Measurements from ENCODE around the gene TSPAN13.

GRCh38 chr7:16815001-16815400, 61.4 kb downstream of the TSPAN13 start:
- no peak for TF ChIP-seq CTCF (IDR thresholded peaks at IDR 0.05; ENCODE audit: low read length)
- TF ChIP-seq EZH2 (IDR thresholded peaks at IDR 0.05; ENCODE audit: borderline replicate concordance, low read length) = no peak

All from OCI-LY1 (cell line).